Stimulated activated CD8-positive, alpha-beta memory T cell treated with anti-CD3 and anti-CD28 coated beads, Interleukin-2, amount 100 ng/mL, for 48 hours (primary cell): ENCODE results near the gene TMEM53.
A peak's percentile ranks its signal among the peaks of the same experiment; 100 is the strongest.

Source experiments
- DNase-seq, 2 donors: peaks; one replicate each; pipeline ENCODE4 v3.0.0-alpha.2; 2020; ENCODE audit warnings: low read depth in 2 of 2

Gene TMEM53

DNA sequence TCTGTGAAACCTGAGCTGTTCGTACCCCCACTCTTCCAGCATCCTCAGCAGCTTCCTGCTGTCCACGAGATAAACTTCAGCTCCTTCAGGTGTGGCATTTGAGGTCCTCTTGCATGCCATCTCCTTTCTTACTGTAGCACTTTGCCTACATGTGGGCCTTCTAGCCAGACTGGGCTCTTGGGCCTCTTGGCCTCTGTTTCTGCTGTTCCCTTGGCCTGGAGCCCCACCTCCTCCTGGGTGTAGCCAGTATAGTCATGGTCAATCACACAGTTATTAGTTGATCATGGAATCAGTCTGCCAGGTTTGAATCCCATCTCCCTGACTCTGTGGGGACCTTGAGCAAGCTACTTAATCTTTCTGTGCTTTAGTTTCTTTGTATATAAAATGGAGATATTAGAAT lies 26.4 kb downstream of the TMEM53 start:
- no peak for DNase-seq

DNA sequence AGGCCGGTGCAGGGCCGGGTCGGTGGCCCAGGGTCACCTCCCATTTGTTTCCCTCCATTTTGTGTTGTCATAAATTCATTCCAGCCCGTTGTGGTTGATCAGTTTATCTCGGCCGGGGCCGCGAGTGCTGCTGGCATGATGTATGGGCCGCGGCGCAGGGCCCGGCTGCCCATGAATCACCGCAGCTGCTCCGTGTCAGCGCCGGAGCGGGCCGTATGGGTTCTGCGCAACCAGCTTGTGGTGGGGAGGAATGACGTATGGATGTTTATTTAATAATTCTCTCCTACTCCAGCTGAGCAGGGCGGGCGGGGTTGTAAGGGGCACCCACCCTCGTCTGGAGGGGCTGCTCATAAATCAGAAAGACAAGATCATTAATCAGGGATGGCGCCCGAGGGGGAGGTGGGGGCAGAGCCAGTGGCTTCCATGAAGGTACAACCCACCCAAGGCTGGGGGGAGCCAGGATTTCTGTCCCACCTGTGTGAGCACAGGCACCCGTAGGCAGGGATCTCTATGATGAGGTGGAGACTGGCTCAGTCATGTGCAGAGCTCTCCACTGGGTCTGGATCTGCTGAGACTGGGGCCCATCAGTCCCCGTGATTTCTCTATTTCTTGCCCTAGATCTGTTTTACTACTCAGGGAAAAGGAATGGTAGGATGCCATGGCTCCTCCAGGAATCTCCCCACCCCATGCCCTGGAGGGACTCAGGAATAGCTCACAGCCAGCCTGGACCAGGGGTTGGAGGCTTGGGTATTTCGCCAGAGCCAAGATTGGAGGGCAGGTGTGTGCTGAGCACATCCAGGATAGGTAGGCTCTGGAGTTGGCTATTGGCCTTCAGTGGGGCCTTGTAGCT lies 27.8 kb downstream of the TMEM53 start:
- DNase-seq: no peak

DNA sequence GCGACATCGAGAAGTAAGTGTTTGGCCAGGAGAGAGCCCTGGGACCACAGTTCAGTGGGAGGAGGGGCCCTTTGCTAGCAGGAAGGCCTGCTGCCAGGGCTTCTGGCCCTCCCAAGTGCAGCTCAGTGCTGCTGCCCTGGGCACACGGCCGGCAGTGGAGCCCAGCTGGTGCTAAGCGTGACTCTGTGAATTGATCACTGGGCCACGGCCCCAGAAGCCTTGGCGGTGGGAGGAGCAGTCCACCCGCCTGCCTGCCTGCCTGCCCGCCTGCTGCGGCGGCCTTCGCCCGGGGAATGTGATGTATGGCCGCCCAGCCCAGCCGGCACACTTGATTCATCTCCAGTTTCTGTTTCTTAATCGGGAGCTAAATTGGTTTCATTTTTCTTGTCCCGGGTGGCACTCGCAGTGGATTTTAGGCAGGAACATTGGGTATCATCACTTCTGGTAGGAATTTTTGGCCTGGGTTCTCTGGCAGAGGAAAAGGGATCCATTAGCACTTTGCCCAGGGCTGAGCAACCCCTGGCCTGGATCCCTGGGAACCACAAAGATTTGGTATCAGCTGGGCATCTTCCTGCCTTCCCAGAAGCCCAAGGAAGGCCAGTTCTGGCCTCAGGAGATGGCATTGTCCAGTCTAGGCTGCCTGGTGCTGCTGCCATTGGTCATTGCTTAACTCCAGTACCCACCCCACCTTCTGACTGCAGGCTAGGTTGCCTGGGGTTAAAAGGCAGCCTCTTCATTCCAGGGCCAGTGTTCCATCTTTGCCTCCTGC lies 28.6 kb downstream of the TMEM53 start:
- DNase-seq: no peak

DNA sequence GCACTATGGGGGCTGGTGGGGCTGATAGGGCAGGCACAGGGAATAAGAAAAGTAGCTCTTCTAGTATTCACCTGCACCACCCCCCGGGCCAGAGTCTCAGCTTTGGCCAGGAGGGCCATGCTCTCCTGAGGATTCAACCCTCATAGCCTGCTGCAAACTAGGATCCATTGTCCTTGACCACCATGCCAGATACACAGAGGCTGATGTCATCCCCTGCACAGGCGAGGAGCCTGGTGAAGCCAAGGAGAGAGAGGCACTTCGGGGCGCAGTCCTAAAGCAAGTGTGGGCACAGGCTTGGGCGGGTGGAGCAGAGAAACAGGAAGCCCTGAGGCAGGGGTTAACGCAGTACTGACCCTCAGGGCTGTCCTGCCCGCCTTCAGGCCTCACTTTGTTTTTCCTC lies 29.5 kb downstream of the TMEM53 start:
- DNase-seq: no peak

DNA sequence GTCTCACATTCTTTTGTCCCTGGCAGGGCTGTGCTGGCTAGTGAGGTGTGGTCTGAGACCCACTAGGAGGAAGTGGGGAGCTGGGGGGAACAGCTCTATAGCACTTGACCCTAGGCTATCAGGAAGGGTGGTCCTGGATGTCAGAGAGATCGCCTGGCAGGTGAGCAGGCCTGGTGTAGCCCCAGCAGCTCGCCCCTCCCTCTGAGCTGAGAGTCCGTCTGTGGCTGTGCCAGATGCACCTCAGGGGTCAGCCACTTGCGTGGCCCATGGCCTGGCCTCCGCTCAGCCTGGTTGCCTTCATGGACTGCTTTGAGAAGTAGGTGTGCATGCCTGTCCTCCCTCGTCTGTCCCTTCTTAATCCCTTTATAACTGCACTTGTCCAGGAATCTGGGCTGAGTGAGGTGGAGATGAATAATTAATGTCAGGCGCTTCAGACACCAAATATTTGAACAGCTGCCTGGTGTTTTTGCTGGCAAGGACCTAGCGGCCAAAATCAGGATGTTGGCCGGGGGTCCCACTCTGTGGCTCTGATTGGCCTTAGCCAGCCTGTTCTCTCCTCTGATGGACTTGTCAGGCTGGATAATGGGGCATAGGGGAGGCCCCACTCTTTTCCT lies 30.5 kb downstream of the TMEM53 start:
- no peak for DNase-seq

DNA sequence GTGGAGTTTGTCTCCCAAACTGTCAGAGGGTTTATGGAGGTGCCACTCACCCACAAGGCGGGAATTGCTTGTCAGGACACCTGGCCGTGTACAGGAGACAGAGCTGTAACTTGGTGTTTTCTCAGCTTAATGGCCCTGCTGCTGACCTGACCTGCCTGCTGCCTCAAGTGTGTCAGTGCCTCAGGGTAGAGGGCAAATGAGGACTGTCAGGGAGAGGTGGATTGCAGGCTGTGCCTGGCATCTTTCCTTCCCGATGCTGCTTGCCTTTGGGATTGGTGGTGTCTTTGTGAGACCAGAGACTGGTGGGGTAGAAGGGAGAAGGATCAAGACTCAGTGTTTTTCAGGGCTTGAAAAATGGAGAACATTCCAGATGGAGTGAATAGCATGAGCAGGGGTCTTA lies 31.4 kb downstream of the TMEM53 start:
- no peak for DNase-seq

DNA sequence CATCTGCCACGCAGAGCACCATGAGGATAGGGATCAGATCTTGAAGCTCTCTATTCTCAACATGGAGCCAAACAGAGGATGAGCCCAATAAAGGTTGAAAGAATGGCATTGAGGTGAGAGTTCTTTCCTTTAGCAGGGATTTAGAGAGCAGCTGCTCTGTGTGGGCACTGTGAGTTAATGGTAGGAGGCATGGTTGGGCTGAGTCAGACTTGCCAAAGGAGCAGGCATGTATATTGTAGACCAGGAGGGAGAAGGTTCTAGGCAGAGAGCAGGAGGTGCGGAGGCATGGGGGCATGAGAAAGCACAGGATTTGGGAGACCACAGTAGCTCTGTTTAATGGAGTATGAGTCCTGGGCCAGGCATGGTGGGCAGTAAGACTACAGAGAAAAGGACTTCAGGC lies 32.0 kb downstream of the TMEM53 start:
- no peak for DNase-seq

DNA sequence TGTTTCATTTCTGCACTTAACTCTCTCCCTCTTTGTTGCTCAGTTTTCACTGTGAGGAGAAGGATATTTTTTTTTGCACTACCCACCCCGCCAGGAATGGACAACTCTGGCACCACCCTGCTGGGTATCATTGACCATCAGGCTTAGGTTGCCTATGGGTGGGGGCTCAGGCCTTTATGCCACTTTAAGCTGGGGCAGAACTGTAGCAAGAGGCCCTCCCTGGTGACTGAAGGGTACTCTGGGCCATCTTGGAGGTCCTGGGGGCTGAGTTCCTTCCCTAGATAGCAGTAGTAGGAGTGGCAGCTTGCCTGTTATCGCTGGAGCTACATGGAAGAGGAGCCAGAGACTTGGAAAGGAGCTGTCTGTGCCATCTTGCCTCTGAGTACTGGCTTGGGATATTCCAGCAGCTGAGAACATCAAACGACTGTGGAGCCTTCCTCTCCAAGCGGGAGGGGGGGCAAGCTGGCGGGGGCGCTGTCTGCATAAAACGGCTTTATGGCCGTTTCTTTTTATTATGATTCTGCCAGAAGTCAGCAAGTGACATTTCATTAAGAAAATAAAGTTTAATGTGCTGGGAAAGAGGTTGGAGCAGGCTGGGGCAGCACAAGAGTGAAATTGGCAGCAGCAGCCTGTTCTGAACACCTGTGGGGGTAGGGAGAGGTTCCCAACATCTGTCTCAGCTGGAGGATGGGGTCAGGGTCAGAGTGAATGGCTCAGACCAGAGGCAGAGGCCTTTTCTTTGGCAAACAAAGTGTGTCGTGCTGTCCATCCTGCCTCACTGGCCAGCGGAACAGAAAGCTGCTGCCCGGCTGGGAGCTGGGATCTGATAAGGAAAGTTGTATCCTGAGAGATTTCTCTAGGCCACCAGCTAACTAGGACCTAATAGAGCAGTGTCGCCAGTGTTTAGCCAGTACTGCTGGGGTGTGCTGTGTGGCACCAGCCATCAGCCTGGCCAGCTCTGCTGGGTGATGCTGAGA lies 32.9 kb downstream of the TMEM53 start:
- no peak for DNase-seq

DNA sequence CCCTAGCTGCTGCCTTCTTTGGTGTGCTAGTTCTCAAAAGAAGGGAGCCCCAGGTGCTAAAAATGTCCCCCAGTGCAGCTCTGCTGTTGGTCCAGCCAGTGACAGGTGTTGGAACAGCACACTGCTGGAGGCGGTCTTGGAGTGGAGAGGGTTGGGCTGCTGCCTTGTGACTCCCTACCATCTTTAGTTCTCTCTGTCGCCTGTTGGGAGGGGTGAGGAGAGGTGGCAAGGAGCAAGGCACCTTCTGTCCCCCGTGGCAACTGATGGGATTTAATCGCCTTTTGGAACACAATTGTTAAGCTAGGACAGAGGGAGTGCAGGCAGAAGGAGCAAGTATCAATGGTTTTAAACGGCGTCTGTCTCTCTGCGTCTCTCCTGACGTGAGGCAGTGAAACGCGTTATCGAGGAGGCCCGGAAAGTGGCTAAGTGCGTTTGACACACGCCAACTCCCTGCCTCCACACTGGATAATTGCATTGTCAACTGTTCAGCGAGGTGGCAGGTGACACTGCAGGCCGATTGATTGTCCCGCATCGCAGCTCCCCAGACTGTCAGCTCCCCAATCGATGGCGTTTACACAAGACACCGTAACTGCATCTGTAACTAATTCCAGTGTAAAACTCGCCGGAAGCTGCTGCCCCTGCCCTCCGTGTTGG lies 34.0 kb downstream of the TMEM53 start:
- no peak for DNase-seq

DNA sequence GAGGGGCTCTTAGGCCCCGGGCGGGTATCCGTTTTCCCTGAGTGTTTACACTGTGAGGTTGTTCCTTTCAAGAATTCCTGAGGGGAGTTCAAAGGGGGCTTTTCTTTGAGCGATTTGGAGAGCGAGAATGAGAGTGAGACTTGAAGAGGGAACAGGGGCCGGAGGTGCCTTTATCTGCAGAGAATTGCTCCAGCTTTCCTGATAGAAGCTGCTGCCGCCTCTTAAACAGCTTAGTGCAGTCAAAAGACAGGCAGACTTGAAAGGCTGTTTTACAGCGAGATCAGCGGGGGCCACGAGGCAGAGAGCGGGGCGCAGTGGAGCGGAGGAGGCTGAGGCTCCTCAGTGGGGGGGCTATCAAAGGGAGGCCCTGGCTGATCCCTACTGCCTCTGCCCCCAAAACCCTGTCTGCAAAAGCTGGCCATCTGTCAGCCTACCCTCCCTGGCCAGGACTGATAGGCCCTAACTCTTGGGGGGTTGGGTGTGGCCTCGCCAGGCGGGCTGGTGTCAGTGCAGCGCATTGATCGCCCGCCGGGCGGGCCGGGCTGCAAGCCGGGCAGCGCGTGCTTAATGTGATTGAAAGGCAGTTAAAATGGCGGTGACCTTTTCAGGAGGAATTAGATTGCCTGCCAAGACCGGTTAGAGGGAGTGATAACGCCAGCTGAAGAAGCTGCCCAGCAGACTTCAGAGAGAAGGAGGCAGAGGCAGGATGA lies 36.4 kb downstream of the TMEM53 start:
- DNase-seq: no peak

DNA sequence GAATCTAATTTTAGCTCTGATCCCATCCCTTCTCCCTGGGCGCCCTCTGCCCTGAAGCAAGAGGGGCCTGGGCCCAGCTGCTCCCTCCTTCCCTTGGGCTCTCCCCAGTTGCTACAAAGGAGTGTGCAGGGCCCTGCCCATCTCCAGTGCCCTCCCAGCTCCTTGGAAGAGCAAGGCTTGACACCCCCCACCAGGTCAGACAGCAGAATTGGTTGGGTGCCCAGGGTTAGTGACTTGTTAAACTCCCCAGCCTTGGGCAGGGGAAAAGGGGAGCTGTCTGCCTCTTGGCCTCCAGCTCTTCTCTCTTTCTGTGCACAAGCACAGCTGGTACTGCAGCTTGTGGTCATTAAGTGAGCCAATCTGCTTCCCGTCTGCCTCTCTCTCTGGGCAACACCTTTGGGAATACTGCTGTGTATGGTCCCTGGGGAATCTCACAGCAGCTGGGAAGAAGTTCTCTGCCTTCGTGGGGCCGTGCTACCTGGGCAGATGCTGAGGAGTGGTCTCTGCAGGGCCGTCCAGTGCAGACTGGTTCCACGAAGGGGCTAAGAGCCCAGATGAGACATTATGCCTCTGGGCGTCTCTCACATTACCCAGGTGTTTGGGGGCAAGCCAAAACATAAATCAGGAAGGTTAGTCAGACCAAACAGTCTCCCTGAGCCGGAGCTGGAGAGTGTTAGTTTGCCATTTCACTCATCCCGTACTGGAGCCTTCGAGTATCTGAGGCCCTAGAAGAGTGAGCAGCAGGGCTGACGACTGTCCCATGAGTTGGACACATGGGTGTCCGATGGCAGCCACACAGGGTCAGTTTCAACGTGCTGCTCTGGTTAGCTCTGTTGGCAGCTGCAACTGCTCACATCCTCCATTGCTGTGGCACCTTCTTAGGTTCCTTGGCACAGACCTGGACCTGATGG lies 37.3 kb downstream of the TMEM53 start:
- no peak for DNase-seq

DNA sequence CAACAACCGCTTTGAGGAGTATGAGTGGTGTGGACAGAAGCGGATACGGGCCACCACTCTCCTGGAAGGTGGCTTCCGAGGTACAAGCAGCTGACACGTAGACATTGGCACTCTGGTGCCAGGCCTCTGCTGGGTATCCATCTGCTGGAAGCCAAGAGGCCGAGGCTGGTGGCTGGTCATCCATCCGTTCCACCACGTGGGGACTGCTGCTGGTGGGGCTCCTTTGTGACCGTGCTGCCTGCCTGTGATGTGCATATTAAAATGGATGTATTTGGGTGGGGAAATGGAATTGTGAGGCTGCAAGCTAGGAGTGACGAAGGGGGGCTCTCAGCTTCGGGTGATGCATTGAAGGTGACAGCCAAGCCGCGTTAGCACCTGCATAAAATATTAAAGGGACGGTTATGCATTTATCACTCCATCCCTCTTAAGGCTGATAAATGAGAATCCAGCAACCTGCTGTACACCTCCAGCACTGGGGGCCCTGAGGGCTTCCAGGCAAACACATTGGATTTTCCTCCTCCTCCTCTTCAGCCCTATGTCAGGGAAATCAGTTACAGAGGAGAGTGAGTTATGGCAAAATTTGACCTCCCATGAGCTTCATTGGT lies 38.1 kb downstream of the TMEM53 start:
- no peak for DNase-seq

DNA sequence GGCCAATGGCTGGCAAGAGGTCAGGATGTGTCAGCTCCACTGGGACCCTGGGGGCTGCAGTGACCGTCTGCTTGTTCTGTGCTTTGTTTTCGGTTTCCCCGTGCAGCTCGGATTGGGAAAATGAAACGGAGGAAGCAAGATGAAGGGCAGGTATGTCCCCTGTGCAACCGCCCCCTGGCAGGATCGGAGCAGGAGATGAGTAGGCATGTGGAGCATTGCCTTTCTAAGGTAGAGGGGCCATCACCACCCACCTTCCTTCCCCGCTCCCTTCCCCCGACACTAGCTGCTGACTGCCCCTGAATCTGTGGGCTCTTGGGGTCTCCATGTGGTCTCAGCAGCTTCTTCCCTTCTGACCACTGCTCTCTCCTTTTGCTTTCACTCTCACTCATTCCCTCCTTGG lies 38.8 kb downstream of the TMEM53 start:
- DNase-seq: no peak

DNA sequence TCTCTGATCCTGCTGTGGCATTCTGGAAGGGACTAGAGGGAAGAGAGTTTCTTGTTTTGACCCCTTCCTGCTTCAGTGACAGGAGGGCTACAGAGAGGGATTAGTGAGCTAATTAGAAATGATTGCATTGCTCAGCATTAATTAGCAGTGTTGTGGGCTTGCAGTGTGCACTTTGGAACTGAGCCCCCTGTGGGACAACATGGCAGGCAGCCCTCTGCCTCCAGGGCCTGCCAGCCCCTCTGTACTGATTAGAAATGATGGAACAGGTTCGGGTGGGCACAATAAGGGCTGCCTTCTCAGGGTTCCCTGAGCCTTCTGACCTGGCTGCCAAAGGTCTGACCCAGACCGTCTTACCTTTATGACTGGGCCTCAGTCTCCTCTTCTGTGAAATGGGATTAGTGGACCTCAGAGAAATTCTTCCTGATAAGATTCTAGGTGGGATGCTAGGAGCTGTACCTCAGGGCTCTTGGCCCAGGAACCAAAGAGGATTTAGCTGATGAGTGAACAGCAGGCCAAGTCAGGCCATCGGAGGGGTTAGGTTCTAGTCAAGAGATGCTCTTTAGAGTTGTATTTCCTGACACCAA lies 39.6 kb downstream of the TMEM53 start:
- DNase-seq: no peak

DNA sequence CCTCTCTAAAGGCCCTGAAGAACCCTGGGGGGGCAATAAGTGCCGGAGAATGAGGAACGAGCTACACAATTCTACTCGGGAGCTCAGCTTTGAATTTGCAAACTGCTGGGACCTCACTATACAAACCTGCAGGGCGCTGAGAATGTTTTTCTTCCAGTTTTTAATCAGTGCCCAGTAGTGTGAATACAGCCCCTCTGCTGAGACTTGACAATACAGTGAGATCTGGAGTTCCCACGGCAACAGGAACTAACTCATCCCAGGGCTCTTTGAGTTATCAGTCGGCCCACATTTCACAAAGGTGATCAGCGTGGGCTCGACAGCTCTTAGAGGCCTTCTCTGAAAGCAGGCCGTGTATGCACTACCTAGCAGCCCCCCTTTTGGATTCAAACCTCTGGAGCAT lies 41.7 kb downstream of the TMEM53 start:
- no peak for DNase-seq

DNA sequence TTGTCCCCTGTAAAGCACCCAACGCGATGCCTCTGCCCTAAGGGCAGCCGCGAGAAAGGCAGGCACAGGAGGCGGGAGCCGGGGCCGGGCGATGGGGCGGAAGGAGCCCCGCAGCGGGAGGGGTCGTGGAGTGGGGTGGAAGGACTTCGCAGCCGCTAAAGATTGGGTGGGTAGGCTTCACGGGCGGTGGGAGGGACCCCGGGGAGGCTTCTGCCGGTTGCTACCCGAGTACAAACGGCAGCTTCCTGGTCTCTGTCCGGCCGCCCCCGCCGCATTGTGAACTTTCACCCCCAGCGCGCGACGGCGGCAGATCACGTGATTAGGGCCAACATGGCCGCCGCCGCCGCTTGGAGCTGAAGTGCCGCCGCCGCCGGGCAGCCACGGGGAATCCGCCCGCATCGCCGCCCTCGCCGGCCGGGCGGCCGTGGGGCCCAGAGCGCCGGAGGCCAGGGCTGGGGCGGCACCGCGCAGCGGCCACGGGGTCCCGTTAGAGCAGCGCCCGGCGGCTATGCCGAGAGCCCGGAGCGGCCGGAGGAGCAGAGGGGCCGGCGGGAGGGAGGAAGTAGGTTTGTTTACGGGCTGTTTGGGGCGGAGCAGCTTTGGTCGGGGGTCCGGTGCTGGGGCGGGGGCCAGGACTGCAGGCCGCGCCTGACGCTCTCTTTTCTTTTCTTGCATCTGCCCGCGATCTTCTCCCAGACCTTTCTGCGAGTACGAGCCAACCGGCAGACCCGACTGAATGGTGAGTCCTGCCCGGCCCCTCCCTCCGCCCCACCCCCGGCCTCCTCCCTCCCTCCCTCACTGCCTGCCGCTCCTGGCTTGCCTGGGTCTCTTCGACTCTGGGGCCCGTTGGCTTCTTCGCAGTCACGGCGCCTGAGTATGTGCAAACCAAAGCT lies 42.4 kb downstream of the TMEM53 start:
- DNase-seq: peak; percentile 85 to 90

DNA sequence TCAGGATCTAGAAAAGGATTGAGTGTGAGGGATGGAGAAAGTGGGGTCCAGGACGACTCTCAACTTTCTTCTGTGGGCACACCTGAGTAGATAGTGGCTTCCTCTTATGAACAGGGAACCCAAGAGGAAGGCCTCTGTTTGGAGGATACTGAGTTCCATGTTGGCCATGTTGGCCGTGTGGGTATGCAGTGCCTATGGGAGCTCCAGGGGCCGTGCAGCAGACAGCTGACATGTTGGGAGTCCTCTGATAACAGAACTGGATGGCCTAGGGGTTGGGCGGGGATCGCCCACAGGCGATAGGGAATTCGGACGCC lies 43.0 kb downstream of the TMEM53 start:
- DNase-seq: no peak

DNA sequence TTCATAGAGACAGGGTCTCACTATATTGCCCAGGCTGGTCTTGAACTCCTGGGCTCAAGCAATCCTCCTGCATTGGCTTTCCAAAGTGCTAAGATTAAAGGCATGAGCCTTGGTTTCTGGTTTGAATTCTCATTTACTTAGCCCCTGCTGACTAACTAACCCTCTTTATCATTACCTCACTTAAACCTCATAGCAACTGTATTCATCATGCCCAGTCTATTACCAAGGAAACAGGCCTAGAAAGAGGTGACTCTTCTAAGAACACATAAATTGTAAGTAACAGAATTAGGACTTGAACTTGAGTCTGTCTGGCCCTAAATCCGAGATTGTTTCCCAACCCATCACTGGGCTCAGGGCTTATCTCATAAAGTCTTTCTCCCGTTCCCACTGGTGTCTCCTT lies 44.2 kb downstream of the TMEM53 start:
- no peak for DNase-seq
